GM12801 (cell line): ENCODE data around the gene TRPM5.

Experiments
- CTCF ChIP-seq: IDR thresholded peaks from one replicate; pipeline ENCODE4 v1.5.1; 2011; ENCODE audit warnings: control low read depth; ENCODE audit not compliant: insufficient read length; ENCODE audit errors: extremely low read depth

The TRPM5 gene

GRCh38 chr11:2436013-2436520, 8.2 kb downstream of the TRPM5 start:
- TF ChIP-seq CTCF = no peak

GRCh38 chr11:2435288-2436012, 8.9 kb downstream of the TRPM5 start:
- TF ChIP-seq CTCF = no peak

- TF ChIP-seq CTCF = no peak
Observed at GRCh38 chr11:2434506-2435255, 9.6 kb downstream of the TRPM5 start.

- no peak for TF ChIP-seq CTCF
Observed at GRCh38 chr11:2434008-2434407, 10.3 kb downstream of the TRPM5 start.

GRCh38 chr11:2433106-2433925, 11.0 kb downstream of the TRPM5 start:
- TF ChIP-seq CTCF = no peak

- no peak for TF ChIP-seq CTCF
Observed at GRCh38 chr11:2432628-2433071, 11.7 kb downstream of the TRPM5 start.

GRCh38 chr11:2432171-2432621, 12.1 kb downstream of the TRPM5 start:
- no peak for TF ChIP-seq CTCF
